SHP77 (cell line): ENCODE results near the gene NECTIN3.

Source experiments
- DNase-seq, 2 experiments: peaks; one replicate each; lab custom pipeline; 2025; lab: John Stamatoyannopoulos, UW

The NECTIN3 gene

DNA sequence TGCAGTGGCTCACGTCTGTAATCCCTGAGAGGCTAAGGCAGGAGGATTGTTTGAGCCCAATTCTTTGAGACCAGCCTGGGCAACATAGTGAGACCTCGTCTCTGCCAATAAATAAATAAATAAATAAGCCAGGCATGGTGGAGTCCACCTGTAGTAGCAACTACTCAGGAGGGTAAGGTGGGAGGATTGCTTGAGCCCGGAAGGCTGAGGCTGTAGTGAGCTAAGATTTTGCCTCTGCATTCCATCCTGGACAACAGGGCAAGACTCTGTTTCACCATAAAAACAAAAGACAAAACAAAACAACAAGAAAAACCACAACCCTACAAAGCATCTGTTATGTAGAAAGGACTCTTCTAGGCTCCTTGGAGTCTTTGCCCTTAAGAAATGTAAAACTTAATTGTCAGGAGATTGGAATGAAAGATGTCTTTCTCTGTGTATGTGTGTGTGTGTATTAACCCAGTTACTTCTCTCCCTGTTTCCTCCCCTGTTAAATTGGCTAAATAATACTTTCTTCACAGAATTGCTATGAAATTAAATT lies 9.5 kb downstream of the NECTIN3 start:
- DNase-seq, result no peak

DNA sequence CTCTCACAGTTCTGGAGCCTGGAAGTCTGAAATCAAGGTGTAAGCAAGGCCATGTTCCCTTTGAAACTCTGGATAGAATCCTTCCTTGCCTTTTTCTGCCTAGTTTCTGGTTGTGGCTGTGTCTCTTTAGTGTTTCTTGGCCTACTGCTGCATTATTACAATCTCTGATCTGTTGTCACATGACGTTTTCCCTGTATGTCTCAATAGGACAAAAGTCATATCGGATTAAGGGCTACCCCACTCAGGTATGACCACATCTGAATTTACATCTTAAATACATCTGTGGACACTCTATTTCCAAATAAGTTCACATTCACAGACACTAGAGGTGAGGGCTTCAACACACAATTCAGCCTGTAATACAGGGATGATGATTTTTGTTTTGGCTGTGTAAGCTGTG lies 13.3 kb downstream of the NECTIN3 start:
- DNase-seq, result no peak

DNA sequence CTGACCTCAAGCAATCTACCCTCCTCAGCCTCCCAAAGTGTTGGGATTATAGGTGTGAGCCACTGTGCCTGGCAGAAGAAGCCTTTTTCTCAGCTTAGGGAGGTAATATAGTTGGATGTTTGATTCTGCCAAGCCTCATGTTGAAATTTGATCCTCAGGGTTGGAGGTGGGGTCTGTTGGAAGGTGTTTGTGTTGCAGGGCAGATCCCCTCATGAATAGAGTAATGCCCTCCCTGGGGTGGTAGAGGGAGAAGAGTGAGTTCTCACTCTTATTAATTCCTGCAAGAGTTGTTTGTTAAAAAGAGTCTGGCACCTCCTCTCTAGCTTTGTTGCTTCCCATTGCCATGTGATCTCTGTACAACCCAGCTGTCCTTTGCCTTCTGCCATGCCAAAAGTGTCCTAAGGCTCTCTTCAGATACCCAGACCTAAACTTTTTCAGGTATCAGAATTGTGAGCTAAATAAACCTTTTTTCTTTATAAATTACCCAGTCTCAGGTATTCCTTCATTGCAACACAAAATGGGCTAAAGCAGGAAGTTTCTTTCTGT lies 16.4 kb downstream of the NECTIN3 start:
- DNase-seq, result no peak

DNA sequence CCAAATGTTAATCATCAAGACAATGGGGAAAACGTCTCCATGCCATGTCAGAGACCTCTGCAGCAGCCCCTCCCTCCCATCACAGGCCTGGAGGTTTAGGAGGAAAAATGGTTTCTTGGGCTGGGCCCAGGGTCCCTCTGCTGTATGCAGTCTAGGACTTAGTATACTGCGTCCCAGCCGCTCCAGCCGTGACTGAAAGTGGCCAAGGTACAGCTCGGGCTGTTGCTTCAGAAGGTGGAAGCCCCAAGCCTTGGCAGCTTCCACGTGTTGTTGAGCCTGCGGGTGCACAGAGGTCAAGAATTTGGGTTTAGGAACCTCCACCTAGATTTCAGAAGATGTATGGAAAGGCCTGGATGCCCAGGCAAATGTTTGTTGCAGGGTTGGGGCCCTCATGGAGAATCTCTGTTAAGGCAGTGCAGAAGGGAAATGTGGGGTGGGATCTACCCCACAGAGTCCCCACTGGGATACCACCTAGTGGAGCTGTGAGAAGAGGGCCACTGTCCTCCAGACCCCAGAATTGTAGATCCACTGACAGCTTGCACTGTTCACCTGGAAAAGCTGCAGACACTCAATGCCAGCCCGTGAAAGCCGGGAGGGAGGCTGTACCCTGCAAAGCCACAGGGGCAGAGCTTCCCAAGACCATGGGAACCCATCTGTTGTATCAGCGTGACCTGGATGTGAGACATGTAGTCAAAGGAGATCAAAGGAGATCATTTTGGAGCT lies 25.0 kb downstream of the NECTIN3 start:
- DNase-seq, result no peak

DNA sequence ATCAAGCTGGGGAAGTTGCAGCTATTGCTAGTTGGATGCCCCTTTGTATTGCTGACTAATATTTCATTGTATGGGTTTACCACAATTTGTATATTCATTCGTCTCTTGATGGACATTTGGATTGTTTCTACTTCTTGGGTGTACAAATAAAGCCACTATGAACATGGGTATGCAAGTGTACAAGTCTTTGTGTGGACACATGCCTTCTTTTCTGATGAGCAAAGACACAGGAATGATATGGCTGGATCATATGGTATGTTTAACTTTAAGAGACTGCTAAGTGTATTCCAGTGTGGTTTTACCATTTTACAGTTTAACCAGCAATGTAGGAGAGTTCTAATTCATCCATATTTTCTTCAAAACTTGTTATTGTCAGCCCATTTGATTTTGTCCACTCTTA lies 32.2 kb downstream of the NECTIN3 start:
- no peak for DNase-seq

DNA sequence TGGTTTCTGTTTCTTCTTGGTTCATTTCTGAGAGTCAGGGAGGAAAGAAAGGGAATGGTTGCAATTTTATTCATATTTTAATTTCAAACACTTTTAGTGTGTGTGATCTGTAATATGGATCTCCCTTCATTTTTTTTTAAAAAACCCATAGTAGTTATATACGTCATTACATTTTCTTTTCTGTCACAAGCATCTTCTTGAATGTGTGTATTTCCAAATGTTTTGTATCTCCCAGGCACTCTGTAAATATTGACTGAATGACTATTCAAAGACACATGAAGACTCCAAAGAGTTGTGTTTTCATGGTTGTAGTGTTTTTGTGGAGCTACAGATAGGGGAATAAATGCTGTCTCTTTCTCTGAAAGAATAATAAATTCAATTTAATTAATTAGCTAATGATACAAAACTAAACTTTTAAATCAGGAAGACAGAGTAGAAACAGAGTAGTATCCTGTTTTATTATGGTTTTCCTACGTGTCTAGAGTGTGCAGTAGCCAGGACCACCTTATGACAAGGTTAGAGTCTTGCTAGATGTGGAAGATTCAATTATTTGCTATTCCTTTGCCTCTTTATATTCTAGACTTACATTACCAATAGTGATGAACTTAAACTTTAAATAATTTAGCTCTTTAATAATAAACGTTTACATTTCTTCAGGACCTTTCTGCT lies 35.5 kb downstream of the NECTIN3 start:
- DNase-seq, result no peak

DNA sequence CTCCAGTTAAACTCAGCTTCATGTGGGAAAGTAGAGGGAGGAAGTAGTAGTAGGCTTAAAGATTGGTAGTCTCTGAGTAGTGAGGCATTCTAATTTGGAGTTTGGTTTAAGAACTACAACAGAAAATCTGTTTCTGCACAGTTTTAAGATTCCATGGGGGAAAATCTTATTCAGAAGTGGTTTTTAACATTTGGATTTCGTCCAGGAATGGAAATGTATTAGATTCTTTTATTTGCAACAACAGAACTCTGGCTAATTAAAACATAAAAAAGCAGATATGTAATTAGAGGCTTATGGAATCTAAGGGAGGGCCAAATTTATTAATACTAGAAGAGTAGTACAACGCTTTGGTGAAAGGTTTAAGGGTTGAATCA lies 36.0 kb downstream of the NECTIN3 start:
- DNase-seq, result no peak

DNA sequence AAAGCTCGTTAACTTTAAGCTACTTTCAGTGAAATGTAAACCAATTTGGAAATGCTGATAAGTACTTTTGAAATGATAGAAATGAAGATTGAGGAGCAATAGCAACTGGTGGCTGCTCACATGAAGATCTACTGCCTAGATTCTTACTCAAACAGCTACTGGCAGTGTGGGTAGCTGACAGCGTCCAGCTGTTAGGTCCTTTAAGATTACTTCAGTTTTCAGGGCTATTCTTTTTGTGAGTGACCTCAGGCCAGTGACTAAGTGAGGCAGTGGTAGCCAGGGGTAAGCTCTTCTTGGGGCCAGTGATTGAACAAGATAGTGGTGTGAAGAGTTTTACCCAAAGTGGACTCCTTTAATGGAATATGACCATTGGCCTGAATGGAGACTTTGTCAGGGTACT lies 41.3 kb downstream of the NECTIN3 start:
- DNase-seq, result no peak

DNA sequence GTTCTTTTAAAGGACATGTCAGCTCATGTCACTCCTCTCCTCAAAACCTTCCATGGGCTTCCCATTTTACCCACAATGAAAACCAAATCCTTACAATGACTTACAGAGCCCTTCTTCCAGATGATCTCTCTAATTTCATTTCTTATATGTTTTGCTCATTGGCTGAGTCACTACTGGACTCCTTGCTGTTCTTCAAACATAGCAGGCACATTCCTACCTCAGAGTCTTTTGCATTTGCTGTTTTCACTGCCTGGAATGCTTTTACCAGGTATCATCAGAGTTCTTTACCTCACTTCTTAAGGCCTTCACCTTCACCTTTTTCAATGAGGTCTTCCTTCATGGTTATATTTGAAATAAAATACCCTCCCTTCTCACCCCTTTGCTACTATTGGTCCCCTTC lies 57.3 kb downstream of the NECTIN3 start:
- no peak for DNase-seq

DNA sequence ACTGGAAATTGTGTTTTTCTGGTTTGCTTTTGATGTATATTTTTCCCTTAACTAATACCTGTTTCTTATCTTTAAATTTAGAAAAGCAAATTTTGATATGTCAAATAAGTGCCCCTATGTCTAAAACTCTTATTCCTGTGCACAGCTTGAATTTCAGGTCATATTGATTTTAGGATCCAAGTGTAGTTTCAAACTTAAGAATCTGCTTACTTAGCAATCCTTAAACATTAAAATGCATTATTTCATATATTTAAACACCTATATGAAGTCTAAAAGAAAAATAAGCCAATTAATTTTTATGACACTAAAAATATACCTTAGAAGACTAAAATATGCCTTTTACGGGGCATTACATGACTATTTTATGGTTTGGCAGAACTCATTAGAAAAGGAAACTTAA lies 59.2 kb downstream of the NECTIN3 start:
- DNase-seq, result no peak

DNA sequence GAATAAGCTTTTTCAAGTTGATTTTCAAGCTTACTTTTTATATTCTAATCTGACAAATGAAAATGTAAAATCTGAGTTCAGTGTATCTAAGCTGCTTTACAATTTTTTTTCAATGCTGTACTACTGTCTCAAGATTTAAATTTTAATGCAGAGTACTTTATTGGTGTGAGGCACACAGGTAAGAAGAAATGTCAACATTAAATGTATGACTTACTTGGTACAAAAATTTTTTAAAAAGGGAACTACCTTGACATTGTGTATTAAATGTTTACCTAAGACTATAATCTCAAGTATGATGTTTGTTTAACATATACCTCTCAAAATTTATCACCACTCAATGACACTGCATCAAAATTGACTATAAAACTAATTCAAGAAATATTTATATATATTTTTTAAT lies 62.7 kb downstream of the NECTIN3 start:
- DNase-seq, result no peak

DNA sequence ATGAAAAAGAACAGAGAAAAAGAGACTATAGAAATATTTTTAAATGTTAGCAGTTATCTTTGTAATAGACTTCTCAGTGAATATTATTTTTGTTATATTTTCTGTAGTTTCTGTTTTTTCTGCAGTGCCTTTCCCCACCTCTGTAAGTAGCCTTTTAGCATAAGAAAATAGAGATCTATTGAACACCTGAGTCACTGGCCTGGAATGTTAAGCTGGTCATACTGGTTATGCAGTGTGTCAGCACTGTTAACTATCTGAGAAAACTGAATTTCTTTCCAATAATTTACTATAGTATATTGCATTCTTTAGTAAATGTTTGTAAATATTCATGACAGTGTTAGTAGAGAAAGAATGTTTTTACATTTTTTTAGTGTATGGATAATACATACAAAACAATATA lies 79.8 kb downstream of the NECTIN3 start:
- no peak for DNase-seq

DNA sequence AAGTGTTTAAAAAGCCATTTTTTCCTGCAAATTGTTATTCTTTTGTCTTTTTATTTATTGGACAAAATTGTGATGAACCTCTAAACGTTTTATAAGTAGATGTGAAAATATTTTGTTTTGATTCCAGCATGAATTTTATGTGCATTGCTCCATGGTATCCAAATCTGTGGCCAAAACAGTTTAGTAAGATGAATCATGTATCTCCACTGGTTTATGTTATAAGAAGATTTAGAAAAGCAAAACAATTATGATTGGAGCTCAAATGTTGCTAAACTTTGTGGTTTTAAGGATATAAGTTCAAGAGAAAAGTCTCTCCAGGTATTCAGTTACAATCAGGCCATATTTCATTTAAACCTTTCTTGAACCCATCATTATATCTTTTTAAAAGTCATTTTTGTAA lies 80.9 kb downstream of the NECTIN3 start:
- no peak for DNase-seq

DNA sequence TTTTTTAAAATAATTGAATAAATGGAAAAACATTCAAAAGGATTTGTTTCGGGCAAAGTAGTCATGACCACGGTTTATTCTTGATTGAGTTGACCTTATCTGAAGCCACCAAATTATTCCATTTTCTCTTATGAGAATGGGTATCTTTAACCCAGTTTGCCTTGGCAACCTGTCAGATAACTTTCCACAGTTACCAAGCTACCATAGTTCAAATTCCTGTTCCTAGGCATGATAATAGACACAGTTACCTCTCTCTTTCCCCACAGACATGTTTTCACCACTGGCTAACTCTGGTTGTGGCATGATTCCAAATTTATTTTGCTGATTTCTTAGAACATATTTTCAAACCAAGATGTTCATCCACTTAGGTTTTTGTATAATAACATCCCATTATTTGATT lies 84.9 kb downstream of the NECTIN3 start:
- DNase-seq, result no peak

DNA sequence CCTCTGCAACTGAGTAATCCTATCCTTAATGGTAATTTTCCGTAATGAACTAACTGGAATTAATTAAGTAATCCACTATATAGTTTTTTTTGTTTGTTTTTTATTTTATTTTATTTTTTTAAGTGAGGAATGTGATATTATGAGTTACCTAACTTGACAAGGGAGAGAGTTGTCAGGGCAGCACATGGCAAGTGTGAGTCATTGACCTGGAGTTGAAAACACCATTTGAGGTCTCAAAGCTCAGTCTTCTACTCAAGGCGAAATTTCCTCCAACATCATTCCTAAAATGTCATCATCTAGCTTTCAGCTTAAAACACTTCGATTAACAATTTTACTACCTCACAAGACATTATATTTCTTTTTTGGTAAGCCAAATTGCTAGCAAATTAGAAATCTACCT lies 87.8 kb downstream of the NECTIN3 start:
- no peak for DNase-seq

DNA sequence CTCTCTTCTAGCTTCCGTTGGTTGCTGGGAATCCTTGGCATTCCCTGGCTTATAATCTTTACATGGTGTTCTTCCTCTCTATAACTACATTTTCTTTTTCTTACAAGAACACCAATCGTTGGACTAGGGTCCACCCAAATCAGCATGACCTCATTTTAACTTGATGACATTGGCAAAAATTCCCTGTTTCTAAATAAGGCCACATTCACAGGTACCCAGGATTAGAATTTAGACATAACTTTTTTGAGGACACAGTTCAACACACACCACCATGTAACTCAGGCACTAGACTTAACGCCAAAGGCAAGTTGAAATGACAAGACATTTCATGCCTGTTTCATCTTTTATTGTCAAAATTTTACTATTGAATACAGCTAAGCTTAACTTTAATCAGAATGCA lies 93.0 kb downstream of the NECTIN3 start:
- DNase-seq, result no peak

DNA sequence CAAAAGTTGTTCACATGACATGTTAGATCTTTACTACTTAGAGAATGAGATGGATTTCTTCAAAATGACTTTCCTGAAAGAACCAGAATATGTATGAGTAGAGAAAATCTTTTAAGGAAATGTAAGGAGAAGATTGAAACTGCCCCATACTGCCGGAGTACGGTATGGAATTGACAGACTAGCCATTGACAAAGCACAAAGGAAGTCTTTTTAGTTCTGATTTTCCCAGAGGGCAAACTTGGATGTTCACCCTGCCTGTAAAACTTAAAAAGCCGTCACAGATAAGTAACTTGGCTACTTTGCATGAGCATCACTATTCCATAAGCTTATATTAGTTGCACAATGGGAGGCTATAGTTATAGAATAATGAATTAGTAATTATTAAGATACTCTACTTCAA lies 93.8 kb downstream of the NECTIN3 start:
- no peak for DNase-seq

DNA sequence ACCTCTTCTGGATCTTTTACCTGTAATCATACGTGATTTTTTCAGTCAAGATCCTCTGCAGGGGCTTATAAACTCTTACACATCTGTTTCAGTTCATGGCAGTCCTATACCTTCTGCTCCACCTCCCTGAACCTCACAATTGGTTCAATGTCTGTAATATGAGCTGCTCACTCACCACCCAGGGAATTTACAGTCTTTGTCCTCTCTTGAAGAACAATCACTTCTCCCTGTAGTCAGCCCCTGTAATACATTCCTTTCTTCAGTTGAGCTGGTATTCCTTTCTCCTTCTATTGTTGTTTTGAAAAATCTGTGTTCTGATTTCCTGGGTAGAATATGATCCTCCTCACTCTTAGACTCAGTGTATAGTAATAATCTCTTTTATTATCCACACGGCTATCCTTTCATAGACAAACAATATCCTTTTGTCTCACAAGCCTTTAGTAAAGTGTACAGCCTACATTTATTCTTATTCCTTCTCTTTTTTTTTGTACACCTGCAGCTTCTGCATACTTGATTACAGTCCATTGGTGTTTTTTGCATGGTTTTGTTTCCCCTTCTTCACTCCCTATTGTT lies 101.8 kb downstream of the NECTIN3 start:
- DNase-seq, result no peak

DNA sequence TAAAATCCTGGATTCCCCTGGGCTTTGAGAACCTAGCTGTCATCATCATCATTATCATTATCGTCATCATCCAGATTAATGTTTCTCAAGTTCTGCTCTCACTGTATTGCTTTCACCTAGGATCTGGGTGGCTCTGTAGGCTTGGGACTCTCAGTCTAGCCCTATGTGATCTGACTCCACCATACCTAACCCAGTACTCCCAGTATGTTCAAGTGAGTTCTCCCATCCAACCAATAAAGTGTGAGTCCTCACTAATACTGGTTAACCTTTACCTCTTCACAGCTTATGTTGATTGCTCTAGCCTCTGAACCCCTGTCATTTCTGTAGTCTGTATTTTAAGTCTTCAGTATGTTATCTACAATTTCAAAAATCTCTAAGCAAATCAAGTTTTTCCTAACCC lies 102.3 kb downstream of the NECTIN3 start:
- DNase-seq, result no peak

DNA sequence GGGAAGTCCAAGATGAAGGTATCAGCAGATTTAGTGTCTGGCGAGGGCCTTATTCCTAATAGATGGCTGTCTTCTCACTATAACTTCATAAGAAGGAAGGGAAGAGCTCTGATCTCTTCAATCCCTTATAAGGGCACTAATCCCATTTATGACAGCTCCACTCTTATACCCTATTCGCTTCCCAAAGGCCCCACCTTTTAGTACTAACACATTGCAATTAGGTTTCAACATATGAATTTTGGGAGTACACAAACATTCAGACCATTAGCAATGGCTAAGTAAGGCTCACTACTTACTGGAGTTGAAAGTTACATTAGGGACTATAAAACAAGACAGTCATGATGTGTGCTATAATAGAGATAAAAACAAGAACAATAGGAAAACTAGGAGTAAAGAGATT lies 118.9 kb downstream of the NECTIN3 start:
- no peak for DNase-seq

DNA sequence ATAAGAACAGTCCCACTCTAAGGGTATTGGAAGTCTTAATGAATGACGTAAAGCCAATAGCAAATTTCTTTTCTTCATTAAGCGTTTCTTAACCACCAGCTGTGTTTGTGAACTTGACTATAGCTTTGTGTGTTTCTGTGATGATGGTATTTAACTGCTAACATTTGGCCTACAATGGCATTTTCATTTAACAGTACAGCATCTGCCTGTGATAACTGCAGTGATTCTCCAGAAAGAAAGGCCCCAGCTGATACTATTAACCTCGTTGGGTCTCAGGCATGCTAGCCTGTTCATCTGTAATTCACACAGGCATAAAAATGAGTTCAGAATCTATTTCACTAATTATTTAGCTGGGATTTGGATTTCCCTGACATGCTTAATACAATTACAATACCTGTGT lies 121.9 kb downstream of the NECTIN3 start:
- no peak for DNase-seq

DNA sequence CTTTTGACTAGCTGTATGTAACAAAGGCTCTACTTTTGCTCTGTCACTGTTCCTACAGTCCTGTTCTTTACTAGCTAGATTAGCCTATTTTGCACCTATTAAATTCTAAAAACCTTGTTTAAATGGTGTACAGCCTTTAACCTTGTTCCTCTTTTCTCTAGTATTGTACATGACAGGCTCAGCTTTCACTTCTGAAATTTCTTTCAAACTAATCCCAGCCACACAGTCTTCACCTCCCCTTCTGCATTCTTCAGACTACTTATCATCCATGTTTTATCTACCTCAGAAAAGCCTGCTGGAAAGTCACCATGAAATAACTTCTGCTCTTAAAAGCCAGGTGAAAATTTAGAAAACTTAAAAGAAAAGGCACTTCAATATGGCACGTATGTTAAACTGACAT lies 122.4 kb downstream of the NECTIN3 start:
- DNase-seq, result no peak

DNA sequence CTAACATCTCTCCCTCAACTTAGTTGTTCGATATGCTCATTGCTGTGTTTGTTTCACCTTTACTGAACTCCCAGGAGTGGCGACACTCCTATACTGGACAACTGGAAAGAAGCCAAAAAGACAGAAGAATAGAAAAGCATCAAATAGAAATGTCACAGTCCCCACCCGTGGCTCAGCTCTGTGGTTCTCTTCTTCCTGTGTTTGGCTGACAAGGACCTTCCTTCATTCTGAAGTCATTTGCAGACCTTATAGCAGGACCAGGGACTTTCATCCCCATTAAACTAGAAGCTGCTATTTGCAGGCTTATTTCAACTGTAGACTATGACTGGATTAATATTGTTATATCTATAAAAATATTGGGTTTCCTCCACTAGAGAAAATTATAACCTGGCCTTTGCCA lies 125.9 kb downstream of the NECTIN3 start:
- DNase-seq, result no peak
